Uterus (tissue), 4 donors: Measurements from ENCODE around the gene RSRC1. TPM values are rescaled to one million over a fixed set of nuclear protein-coding genes. Genes with fewer than 3 reads are reported as not detected.

Experiments used
- DNase-seq, 2 donors: peaks; one replicate each; pipeline ENCODE4 v3.0.0-alpha.2; 2019 to 2020
- H3K27ac ChIP-seq, 2 donors: fragments of 200-600 bp; sonication (generic); 1 replicate in 1 of 2; 2 replicates in 1 of 2; pipeline ENCODE4 v1.5.1; 2016 to 2018
- H3K27me3 ChIP-seq, 2 donors: fragments of 200-600 bp; sonication (generic); one replicate each; pipeline ENCODE4 v1.5.1; 2018 to 2019; ENCODE audit warnings: control low read depth in 1 of 2
- H3K36me3 ChIP-seq, 2 donors: fragments of 200-600 bp; sonication (generic); one replicate each; pipeline ENCODE4 v1.5.1; 2019; ENCODE audit warnings: control low read depth in 1 of 2
- H3K4me1 ChIP-seq, 2 donors: fragments of 200-600 bp; sonication (generic); one replicate each; pipeline ENCODE4 v1.5.1; 2018 to 2019; ENCODE audit warnings: control low read depth in 1 of 2
- H3K4me3 ChIP-seq, 2 donors: fragments of 200-600 bp; sonication (generic); 1 replicate in 1 of 2; 2 replicates in 1 of 2; pipeline ENCODE4 v1.5.1; 2018 to 2019; ENCODE audit warnings: mild to moderate bottlenecking in 1 of 2
- H3K9me3 ChIP-seq, 2 donors: fragments of 200-600 bp; sonication (generic); one replicate each; pipeline ENCODE4 v1.5.1; 2019; ENCODE audit warnings: control low read depth in 1 of 2
- POLR2A ChIP-seq, 2 donors: fragments of 450-650 bp; IDR thresholded peaks; one replicate each; pipeline ENCODE4 v1.6.1; 2016; ENCODE audit warnings: antibody characterized with exemption in 2 of 2, mild to moderate bottlenecking in 1 of 2, moderate library complexity in 1 of 2
- intact Hi-C: fragments of 100-400 bp; cut with DNase I; formaldehyde crosslinking; loops from one replicate; pipeline ENCODE4 v1.15.1; 2023; ENCODE audit warnings: low total_unique reads
- total RNA-seq, 4 donors: library from RNA; depleted of rRNA in 3 of 4; stranded (reverse); fragments of >200 nt in 3 of 4; gene quantifications; one replicate each; pipeline versions ENCODE4 v1.1.0 to v1.2.4, GENCODE V29; 2014 to 2023
- TF ChIP-seq, protein P1 (sequence below), 4 experiments: fragments of 200-600 bp in 2 of 4; fragments of 450-650 bp in 2 of 4; sonication (generic) in 2 of 4; IDR thresholded peaks; one replicate each; pipeline ENCODE4 v1.5.1; 2016 to 2019; ENCODE audit warnings: antibody characterized with exemption in 4 of 4, mild to moderate bottlenecking in 2 of 4, moderate library complexity in 1 of 4
- donor health status: DM: yes; HTN: yes; CAD: no.

RSRC1 gene
- total RNA-seq, 4 donors from 2014 or later = 24.1 to 128 (median 60.6) TPM

DNA sequence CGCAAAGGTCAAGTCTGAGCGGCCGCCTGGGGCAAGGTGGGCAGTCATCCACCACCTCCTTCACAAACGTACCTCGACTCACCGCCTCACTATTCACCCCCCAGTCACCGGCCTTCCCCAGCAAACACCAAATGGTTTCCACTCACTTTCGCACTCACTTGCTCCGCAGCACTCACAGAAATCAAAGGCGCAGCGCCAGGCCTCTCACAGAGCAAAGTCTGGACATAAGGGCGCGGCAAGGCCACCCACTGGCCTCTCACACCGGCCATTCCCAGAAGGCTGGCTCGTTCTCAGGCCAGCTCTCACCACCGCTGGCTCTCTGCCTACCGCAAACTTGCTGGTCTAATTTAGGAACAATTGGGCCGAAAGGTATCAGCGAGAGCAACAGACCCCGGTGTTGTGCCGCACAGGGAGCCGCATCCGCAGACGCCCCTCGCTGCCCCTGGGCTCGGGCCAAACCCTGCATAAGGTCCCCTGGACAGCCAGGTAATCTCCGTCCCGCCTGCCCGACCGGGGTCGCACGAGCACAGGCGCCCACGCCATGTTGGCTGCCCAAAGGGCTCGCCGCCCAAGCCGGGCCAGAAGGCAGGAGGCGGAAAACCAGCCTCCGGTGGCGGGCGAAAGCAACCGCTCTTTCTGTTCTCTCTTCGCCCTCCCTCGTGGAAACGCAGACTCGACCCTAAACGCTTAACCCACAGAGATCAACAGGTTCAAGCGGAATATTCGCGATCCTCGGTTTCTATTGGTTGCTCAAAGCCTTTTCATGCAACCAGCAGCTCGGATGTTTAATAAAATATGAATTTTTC lies 6.6 kb upstream of the RSRC1 start:
- H3K4me3 ChIP-seq = no peak overlapping the region
- no peak for TF ChIP-seq POLR2A (IDR thresholded peaks at IDR 0.05)
- TF ChIP-seq, protein P1, sequence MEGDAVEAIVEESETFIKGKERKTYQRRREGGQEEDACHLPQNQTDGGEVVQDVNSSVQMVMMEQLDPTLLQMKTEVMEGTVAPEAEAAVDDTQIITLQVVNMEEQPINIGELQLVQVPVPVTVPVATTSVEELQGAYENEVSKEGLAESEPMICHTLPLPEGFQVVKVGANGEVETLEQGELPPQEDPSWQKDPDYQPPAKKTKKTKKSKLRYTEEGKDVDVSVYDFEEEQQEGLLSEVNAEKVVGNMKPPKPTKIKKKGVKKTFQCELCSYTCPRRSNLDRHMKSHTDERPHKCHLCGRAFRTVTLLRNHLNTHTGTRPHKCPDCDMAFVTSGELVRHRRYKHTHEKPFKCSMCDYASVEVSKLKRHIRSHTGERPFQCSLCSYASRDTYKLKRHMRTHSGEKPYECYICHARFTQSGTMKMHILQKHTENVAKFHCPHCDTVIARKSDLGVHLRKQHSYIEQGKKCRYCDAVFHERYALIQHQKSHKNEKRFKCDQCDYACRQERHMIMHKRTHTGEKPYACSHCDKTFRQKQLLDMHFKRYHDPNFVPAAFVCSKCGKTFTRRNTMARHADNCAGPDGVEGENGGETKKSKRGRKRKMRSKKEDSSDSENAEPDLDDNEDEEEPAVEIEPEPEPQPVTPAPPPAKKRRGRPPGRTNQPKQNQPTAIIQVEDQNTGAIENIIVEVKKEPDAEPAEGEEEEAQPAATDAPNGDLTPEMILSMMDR (IDR thresholded peaks at IDR 0.05) = no peak
- no peak overlapping the region for H3K27ac ChIP-seq
- intact Hi-C loops = no loop called here
- no peaks in the 10 kb centered on the region for H3K36me3 ChIP-seq
- DNase-seq = peak in 1 of 2 donors; percentile 13
- H3K27me3 ChIP-seq = peaks cover 56 to 97% of the 10 kb centered on the region in 2 donors
- H3K9me3 ChIP-seq = no peaks in the 10 kb centered on the region
- H3K4me1 ChIP-seq = peaks cover 0 to 4% of the 10 kb centered on the region in 2 donors

DNA sequence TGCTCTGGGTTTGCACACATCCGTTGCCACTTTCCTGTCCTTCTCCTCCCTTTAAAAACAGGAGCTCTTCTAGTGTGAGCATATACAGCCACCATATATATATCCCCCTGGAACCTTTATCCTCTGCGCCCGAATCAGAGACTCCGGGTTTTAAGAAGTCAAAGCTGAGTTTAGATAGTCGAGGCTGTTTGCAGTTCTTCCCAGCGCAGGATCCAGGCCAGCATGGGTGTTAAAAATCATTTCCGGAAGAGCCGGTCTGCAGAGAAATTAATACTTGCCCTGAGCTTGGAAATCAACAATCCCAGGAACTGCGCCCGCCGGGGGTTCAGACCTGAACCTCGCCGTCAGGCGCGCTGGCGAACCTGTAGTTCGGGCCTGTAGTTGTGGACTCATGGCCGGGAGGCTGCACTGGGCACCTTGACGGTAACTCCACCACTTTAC lies 6.0 kb upstream of the RSRC1 start:
- no peak for TF ChIP-seq POLR2A (IDR thresholded peaks at IDR 0.05)
- TF ChIP-seq, protein P1 (IDR thresholded peaks at IDR 0.05) = no peak
- DNase-seq = no peak
- Histone ChIP-seq H3K27me3 (peaks cover 53 to 95% of the 10 kb centered on the region in 2 donors), H3K9me3 (no peaks in the 10 kb centered on the region), H3K4me3 (no peak overlapping the region), H3K36me3 (no peaks in the 10 kb centered on the region), H3K4me1 (peaks cover 0 to 4% of the 10 kb centered on the region in 2 donors), H3K27ac (no peak overlapping the region)
- intact Hi-C loops = no loop called here

DNA sequence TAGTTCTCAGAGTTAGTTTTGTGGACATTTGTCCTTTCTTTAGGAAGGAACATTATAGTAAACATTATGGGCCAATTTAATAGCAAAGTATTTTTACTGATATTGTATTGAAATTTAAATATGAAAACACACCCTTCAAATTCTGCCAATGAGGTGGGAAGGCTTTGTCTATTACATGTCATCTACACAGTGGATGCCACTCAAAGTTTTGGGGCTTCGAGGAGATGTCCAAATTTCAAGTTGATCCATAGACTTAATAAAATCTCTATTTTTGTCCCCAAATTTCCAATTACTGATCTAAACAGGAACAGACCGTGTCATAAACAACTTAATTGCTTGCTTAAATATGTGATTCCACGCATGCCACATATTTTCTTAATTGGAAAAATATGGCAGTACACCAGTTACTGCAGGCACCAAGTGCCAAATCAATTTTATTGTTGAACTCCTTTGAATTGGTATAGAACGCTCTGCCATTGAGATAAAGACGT lies 5.4 kb upstream of the RSRC1 start:
- Histone ChIP-seq H3K27me3 (peaks cover 53 to 89% of the 10 kb centered on the region in 2 donors), H3K36me3 (no peaks in the 10 kb centered on the region), H3K4me1 (peaks cover 0 to 4% of the 10 kb centered on the region in 2 donors), H3K9me3 (no peaks in the 10 kb centered on the region), H3K4me3 (no peak overlapping the region), H3K27ac (no peak overlapping the region)
- DNase-seq = no peak
- no peak for TF ChIP-seq POLR2A (IDR thresholded peaks at IDR 0.05)
- TF ChIP-seq, protein P1 (IDR thresholded peaks at IDR 0.05) = no peak
- intact Hi-C loops = no loop called here

DNA sequence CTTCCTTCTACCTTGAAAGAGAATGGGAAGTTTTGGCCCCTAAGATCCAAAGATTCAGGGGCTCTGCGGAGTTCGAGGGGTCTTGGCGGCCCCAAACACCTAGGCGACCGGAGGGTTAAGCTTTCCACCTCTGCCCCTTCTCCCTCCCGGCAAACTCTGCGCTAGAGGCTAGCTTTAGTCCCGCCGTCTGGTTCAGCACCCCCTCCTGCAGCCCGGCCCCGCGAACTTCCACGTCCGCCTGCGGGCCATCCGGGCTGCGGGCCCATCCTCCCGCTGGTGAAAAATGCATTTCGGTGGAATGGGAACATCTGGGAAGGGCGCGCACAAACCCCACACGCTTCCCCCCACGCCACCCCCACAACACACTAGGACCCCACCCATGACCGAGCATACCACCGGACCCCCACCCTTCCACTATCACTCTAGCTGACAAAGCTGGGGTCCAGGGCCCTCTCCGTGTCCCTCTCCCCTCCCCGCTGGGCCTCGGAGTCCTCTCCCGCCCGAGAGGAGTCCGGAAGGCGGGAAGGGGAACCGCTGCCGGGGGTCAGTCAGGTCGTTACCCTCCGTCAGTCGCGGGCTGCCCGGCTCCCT lies 4.7 kb upstream of the RSRC1 start:
- TF ChIP-seq, protein P1 (IDR thresholded peaks at IDR 0.05) = no peak
- TF ChIP-seq POLR2A (IDR thresholded peaks at IDR 0.05) = no peak
- peak; percentile 14 for DNase-seq
- Histone ChIP-seq H3K4me1 (peaks cover 0 to 4% of the 10 kb centered on the region in 2 donors), H3K9me3 (no peaks in the 10 kb centered on the region), H3K27ac (no peak overlapping the region), H3K4me3 (peak overlapping the region in 1 of 2 donors; percentile 37), H3K27me3 (peaks cover 47 to 82% of the 10 kb centered on the region in 2 donors), H3K36me3 (no peaks in the 10 kb centered on the region)
- intact Hi-C loops = no loop called here
